ENCODE results near the gene GRK6. TPM values are rescaled to one million over a fixed set of nuclear protein-coding genes. Genes with fewer than 3 reads are reported as not detected.

GRK6 gene
- total RNA-seq, 2 experiments from 2014 or later = 113 to 115 TPM

DNA sequence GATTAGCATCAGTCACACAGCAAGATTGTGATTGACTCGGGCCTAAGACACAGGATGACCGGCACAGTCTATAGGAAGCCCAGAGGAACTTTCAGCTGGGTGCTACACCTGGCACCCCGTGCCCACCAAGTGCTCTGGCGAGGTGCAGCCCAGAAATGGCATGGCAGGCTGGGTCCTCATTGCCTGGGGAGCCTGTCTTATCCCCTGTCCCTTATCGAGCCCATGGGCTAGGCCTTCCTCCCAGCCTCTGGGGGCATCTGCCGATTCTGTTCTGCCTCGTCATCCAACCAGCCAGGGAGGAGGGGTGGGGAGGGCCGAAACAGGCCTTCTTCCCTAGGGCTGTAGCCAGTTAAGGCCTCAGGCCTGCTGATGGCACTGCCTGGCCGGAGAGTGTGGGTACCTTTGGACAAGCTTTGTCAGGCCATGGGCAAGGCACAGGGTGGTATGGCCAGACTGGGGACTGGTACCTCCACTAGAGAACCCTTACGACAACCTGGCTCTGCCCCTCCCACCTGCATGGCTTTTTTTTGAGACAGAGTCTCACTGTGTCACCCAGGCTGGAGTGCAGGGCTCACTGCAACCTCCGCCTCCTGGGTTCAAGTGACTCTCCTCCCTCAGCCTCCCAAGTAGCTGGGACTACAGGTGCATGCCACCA lies 1.6 kb downstream of the GRK6 start:
- Mint-ChIP-seq H3K9me3 (peaks cover 2% of the 10 kb centered on the region), H3K4me1 (peaks cover 51% of the 10 kb centered on the region), H3K36me3 (peaks cover 38% of the 10 kb centered on the region), H3K4me3 (peak overlapping the region; percentile 95), H3K27me3 (peaks cover 3% of the 10 kb centered on the region), H3K27ac (peak overlapping the region; percentile 97)
- no peak for DNase-seq

DNA sequence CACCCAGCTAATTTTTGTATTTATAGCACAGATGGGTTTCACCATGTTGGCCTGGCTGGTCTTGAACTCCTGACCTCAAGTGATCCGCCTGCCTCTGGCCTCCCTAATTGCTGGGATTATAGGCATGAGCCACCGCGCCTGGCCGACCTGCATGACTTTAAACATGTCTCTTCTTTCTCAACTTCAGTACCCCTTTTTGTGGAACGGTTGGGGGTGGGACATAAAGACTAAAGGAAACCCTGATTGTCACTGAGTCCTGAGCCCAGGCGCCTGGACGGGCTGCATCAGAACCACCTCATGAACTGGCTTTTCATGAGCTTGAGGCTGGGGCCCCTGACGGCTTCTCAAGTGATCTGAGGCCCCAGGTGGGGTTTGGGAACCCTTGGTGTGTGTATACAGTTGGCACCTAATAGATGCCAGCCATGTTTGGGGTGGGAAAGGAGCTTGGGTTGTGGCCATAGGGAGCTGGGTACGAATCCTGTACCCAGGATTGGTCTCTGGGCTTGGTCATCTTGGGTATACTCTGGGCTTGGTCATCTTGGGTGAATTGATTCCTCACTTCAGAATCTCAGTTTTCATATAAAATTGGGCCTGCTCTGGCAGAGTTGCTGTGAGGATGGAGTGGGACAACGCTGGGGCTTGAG lies 2.2 kb downstream of the GRK6 start:
- Mint-ChIP-seq H3K27me3 (peaks cover 3% of the 10 kb centered on the region), H3K27ac (peak overlapping the region; percentile 97), H3K4me3 (peak overlapping the region; percentile 95), H3K4me1 (peaks cover 54% of the 10 kb centered on the region), H3K9me3 (peaks cover 2% of the 10 kb centered on the region), H3K36me3 (peaks cover 43% of the 10 kb centered on the region)
- no peak for DNase-seq

DNA sequence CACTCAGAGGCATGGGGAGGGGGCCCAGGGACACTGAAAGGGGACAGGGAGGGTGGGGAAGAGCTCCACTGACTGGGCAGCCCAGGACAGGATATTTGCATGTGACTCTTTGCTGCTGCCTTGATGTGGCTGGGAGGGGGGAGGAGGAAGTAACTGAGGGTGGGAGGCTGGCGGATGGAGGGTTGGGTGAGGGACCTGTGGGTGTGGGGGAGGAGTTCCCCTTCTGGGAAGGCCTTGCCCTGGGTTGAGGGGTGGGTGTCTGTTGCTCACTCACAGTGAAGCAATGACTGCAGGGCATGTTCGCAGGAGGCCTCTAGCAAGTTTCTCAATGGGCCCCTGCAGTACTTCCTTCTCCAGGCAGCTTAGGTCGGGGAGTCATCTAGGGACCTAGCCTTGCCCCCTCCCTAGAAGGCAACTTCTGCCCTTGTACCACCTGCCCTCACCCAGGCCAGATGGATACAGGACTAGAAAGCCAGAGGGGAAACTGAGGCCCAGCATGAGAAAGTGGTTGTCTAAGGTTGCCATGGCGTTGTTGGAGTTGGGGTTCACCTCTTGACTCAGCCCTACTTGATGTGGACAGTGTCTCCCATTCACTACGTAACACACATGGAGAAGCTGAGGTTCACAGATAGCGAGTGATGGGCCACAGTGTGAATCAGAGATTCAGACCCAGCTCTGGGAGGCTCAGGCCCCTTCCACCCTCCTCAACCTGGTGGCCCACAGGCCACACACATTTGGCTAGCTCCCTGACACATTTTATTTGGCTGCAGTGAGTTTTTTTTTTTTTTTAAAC lies 3.0 kb downstream of the GRK6 start:
- H3K9me3 Mint-ChIP-seq = peaks cover 2% of the 10 kb centered on the region
- peak; percentile 84 for DNase-seq
- H3K4me1 Mint-ChIP-seq = peaks cover 57% of the 10 kb centered on the region
- peak overlapping the region; percentile 95 for H3K4me3 Mint-ChIP-seq
- peaks cover 49% of the 10 kb centered on the region for H3K36me3 Mint-ChIP-seq
- H3K27ac Mint-ChIP-seq = peak overlapping the region; percentile 97
- peaks cover 3% of the 10 kb centered on the region for H3K27me3 Mint-ChIP-seq

DNA sequence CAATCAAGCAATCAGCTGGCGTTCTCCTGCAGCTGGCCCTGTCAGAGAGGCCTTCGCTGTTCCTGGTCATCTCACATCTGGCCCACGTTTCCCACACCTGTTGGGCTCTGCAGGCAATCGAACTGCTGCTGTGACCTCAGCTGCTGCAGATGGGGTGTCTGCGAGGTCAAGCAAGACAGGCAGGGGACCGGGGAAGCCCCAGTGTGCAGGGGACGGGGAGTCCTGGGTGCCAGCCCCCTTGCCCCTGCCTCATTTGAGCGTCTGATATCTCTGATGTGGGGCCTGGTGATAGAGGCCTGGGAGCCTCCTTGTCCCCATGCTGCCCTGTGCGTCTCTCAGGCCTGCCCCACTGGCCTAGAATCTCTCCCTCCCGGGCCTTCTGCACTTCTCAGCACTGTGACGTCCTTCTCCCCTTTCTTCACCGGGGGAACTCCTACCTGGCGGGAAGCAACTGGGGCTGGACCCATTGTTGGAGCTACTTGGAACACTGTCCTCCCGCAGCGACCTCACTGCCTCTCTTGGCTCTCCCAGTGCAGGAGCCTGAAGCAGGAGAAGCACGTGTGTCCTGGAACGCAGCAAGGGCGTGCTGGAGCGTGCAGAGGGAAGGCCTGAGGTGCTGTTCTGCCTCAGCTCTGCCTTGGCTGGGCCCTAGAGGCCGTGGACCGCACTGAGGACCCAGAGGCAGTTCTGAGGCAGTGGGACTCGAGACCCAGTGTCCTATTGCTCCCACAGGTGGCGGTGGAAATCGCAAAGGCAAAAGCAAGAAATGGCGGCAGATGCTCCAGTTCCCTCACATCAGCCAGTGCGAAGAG lies 3.9 kb downstream of the GRK6 start:
- H3K9me3 Mint-ChIP-seq = peaks cover 2% of the 10 kb centered on the region
- H3K27me3 Mint-ChIP-seq = peaks cover 3% of the 10 kb centered on the region
- DNase-seq = no peak
- H3K36me3 Mint-ChIP-seq = peaks cover 53% of the 10 kb centered on the region
- peaks cover 56% of the 10 kb centered on the region for H3K4me1 Mint-ChIP-seq
- peak overlapping the region; percentile 97 for H3K27ac Mint-ChIP-seq
- H3K4me3 Mint-ChIP-seq = peak overlapping the region; percentile 95

DNA sequence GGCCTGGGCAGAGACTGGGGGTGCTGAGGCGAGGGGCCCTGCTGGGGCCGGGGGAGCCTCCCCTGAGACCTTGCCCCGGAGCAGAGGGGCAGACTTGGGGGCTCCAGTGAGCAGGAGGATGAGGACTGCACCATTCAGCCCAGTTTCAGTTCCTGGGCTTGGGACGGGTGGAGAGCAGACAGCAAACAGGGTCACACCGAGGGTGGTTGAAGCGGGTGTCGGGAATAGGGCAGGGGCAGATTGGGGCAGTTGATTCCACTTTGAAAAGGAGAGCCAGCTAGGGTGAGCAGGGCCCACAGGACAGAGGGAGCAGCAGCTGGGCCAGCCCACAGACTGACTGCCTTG lies 4.5 kb downstream of the GRK6 start:
- no peak for DNase-seq
- Mint-ChIP-seq H3K27ac (peak overlapping the region; percentile 97), H3K9me3 (peaks cover 2% of the 10 kb centered on the region), H3K36me3 (peaks cover 58% of the 10 kb centered on the region), H3K27me3 (peaks cover 3% of the 10 kb centered on the region), H3K4me3 (peak overlapping the region; percentile 95), H3K4me1 (peaks cover 55% of the 10 kb centered on the region)

DNA sequence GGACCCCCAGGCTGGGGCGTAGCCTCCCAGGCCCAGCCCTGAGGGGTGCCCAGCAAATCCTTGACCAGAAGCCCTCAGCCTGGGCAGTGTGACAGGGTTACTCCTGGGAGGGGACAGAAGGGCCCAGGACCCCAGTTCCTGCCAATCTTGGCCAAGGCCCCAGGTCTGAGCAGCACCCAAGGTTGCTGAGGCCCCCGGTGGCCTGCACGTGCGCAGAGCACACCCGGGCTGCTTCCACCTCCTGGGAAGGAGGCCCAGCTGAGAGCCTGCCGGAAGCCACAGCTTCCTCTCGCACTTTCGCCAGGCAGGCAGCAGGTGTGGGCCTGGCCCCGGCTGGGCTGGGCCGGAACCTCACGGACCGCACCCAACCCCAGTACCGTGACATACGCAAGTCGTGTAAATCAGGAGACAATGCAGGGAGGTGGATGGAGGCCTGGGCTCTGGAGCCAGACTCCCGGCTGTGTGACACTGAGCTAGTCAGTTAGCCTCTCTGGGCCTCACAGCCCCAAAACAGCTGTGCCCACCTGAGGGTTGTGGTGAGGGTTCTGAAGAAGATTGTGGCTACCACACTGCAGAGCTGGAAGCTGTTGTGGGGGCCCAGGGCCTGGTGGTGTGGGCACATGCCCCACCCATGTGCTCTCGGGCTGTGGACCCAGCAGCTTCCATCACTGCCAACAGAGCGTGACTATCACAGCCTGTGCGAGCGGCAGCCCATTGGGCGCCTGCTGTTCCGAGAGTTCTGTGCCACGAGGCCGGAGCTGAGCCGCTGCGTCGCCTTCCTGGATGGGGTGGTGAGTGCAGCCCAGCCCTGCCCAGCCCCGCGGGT lies 5.1 kb downstream of the GRK6 start:
- peaks cover 55% of the 10 kb centered on the region for H3K4me1 Mint-ChIP-seq

DNA sequence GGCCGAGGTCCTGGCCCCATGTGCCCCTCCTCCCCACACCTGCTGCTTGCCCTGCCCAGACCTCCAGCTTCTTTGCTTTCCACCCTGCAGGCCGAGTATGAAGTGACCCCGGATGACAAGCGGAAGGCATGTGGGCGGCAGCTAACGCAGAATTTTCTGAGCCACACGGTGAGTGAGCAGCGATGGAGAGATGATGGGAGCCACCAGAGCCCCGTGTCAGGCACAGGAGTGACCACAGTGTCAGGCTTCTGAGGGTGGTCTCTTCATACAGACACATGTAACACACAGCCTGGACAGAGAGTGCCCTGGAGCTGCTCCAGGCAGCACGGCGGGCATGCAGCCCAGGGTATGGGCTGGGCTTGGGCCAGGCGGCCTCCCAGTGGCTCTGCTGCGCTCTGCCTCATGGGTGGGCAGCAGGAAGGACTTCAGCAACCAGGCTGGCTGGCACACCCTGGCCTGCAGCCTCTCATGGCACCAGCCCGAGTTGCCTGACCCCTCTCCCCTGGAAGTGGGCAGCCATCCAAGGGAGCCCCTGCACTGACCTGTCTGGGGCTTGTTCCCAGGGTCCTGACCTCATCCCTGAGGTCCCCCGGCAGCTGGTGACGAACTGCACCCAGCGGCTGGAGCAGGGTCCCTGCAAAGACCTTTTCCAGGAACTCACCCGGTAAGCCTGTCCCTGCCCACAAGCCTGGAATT lies 5.8 kb downstream of the GRK6 start:
- Mint-ChIP-seq H3K4me3 (peak overlapping the region; percentile 95), H3K9me3 (no peaks in the 10 kb centered on the region), H3K4me1 (peaks cover 55% of the 10 kb centered on the region), H3K27ac (peak overlapping the region; percentile 97), H3K27me3 (no peaks in the 10 kb centered on the region), H3K36me3 (peaks cover 64% of the 10 kb centered on the region)
- DNase-seq = no peak

More for the DNA sequence above, 5.1 kb downstream of the GRK6 start:
- peak; percentile 81 for DNase-seq
- Mint-ChIP-seq H3K27ac (peak overlapping the region; percentile 97), H3K27me3 (no peaks in the 10 kb centered on the region), H3K9me3 (no peaks in the 10 kb centered on the region), H3K4me3 (peak overlapping the region; percentile 95), H3K36me3 (peaks cover 59% of the 10 kb centered on the region)

DNA sequence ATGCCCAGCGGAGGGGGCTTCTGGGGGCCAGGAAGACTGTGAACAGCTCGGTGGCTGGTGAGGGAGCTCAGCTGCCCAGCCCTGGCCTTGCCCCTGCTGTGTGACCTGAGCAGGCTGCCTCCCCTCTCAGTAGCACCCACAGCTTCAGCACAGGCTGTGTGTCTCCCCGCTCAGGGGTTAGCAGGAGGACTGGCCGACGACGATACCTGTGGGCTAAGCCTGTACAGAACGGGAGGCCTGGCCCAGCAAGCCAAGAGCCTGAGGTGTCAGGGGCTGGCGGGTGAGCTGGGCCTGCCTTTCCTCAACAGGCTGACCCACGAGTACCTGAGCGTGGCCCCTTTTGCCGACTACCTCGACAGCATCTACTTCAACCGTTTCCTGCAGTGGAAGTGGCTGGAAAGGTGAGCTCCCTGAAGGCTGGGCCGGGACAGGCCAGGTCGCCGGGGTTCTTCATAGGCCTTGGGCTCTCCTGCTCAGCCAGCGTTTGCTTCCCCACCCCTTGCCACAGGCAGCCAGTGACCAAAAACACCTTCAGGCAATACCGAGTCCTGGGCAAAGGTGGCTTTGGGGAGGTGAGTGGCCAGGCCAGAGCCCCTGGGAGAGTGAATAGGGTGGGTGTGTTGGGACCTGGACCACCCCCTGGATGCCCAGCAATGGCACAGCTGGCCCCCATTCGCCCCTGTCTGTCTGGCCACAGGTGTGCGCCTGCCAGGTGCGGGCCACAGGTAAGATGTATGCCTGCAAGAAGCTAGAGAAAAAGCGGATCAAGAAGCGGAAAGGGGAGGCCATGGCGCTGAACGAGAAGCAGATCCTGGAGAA lies 6.6 kb downstream of the GRK6 start:
- Mint-ChIP-seq H3K4me1 (peaks cover 58% of the 10 kb centered on the region), H3K27me3 (no peaks in the 10 kb centered on the region), H3K36me3 (peaks cover 64% of the 10 kb centered on the region), H3K4me3 (peak overlapping the region; percentile 42), H3K9me3 (no peaks in the 10 kb centered on the region), H3K27ac (peak overlapping the region; percentile 65)
- DNase-seq = no peak

DNA sequence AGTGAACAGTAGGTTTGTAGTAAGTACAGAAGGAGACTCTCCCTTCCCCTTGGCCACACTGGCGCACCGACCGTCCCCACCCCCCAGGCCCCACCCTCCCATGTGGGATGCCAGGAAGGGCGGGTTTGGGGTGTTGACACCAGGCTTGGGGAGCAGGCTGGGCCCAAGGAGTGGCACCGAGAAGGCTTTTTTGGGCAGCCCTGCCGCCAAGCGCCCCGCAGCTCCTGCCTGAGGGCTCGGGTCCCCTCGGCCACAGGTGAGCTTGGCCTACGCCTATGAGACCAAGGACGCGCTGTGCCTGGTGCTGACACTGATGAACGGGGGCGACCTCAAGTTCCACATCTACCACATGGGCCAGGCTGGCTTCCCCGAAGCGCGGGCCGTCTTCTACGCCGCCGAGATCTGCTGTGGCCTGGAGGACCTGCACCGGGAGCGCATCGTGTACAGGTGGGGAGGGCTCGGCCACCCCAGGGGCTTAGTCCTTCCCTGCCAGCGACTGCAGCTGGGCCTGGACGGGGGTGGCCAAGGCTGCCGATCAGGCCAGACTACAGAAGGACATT lies 7.3 kb downstream of the GRK6 start:
- Mint-ChIP-seq H3K36me3 (peaks cover 64% of the 10 kb centered on the region), H3K4me1 (peaks cover 61% of the 10 kb centered on the region), H3K27ac (peak overlapping the region; percentile 89), H3K4me3 (no peak overlapping the region), H3K27me3 (no peaks in the 10 kb centered on the region), H3K9me3 (no peaks in the 10 kb centered on the region)
- no peak for DNase-seq

DNA sequence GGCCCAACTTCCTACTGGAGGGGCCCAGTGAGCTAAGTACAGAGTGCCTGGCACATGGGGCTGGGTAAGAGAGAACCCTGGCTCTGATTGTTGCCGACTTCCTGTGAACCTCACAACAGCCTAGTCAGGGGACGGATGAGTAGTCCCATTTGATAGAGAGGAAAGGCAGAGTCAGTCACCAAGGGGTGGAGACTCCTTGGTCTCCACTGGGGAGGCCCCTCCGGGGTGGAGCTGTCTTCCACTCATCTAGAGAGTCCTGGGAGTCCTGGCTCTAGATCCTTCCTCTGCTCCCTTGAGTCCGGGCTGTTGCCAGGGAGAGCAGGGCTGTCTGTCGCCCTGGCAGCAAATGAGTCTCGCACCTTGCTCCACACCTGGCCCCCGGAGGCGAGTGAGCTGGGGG lies 8.0 kb downstream of the GRK6 start:
- peaks cover 59% of the 10 kb centered on the region for H3K4me1 Mint-ChIP-seq
- no peaks in the 10 kb centered on the region for H3K27me3 Mint-ChIP-seq
- DNase-seq = no peak
- peak overlapping the region; percentile 25 for H3K4me3 Mint-ChIP-seq
- peak overlapping the region; percentile 89 for H3K27ac Mint-ChIP-seq
- H3K36me3 Mint-ChIP-seq = peaks cover 65% of the 10 kb centered on the region
- no peaks in the 10 kb centered on the region for H3K9me3 Mint-ChIP-seq

DNA sequence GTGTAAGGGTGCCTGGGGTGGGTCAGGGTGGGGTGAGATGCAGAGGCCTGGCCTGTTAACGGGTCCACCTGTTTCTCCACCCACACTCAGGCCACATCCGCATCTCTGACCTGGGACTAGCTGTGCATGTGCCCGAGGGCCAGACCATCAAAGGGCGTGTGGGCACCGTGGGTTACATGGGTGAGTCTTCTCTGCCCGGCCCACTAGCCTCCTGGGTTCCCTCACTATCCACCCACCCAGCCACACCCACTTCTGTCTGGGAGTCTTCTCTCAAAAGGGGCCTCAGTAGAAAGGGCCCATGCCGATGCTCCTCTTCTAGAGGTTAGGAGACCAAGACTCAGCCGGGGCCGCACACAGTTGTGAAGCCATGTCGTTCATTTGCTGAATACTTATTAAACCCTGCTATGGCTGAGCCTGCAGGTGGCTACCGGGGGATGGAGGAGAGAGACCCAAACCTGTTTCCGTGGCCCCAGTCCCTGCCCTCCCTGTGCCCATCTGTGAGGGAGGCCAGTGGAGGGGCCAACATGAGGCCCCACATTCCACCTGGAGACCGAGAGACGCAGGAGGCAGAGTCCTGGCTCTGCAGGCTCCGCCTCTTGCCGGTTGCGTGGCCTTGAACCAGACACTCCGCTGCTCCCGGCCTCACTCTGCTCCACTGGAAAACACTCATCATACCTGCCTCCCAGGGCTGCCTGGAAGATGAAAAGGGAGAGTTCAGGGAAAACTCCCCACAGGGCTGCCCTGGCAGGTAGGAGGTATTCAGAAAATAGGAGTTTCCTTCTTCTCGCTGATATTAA lies 8.7 kb downstream of the GRK6 start:
- no peak for DNase-seq
- Mint-ChIP-seq H3K4me1 (peaks cover 59% of the 10 kb centered on the region), H3K4me3 (no peak overlapping the region)

DNA sequence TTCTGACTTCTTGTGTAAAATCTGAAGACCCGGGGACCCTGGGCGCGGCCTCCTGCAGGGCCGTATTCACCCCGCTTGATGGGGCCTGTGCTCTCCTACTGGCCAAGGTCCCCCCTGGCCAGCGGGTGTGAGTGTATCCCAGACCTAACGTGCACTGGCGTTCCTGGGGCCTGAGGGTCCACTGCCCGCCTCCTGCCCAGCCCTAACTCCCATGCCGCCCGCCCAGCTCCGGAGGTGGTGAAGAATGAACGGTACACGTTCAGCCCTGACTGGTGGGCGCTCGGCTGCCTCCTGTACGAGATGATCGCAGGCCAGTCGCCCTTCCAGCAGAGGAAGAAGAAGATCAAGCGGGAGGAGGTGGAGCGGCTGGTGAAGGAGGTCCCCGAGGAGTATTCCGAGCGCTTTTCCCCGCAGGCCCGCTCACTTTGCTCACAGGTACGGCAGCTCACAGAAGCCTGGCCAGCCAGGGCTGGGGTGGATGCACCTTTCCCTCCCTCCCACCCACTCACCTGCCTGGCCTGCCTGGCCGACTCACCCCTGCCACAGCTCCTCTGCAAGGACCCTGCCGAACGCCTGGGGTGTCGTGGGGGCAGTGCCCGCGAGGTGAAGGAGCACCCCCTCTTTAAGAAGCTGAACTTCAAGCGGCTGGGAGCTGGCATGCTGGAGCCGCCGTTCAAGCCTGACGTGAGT lies 9.5 kb downstream of the GRK6 start:
- peaks cover 61% of the 10 kb centered on the region for H3K36me3 Mint-ChIP-seq
- no peak overlapping the region for H3K27ac Mint-ChIP-seq
- H3K4me3 Mint-ChIP-seq = no peak overlapping the region
- no peaks in the 10 kb centered on the region for H3K27me3 Mint-ChIP-seq
- no peak for DNase-seq
- no peaks in the 10 kb centered on the region for H3K9me3 Mint-ChIP-seq
- peaks cover 56% of the 10 kb centered on the region for H3K4me1 Mint-ChIP-seq

More for the DNA sequence above, 8.7 kb downstream of the GRK6 start:
- Mint-ChIP-seq H3K27me3 (no peaks in the 10 kb centered on the region), H3K36me3 (peaks cover 69% of the 10 kb centered on the region), H3K9me3 (no peaks in the 10 kb centered on the region), H3K27ac (no peak overlapping the region)
